OCI-M2 (cell line): ENCODE measurements around the gene PLD3.
A peak's percentile ranks its signal among the peaks of the same experiment; 100 is the strongest.
"Not testable (repeated sequence)": the region's sequence is repeated elsewhere in the genome, so short reads cannot be mapped to it uniquely, and the experiment has no call there.

Source experiments
- DNase-seq: peaks from one replicate; lab custom pipeline; 2025; ENCODE audit not compliant: unreplicated experiment; lab: John Stamatoyannopoulos, UW

Gene PLD3

GRCh38 chr19:40388481-40388880 is 40.0 kb downstream of the PLD3 start:
- no peak for DNase-seq

DNA sequence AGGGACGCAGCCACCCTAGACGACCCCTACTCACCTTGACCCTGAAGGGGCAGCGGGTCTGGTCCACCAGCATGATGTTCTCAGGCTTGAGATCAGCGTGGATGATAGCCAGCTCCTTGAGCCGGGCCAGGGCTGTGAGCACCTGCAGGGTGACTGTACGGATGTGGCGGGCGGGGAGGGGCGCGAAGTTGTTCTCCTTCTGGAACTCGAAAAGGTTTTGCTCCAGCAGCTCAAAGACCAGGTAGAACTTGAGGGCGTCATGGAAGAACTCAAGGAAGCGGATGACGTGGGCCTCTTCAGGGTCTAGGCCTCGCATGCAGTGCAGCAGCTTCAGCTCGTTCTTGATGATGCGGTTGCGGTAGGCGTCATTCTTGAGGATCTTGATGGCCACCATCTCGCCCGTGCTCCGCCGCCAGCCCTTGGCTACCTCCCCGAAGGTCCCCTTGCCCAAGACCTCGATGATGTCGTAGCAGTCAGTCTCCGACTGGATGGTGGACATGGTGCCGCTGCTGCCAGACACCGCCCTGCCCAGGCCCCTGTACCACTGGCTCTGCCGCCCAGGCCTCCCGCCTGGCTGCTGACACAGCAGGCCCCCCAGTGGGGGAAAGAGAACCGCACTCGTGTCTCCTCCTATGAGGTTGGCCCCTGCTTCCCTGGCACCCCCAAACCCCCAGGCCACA is 41.0 kb downstream of the PLD3 start:
- DNase-seq: no peak

DNA sequence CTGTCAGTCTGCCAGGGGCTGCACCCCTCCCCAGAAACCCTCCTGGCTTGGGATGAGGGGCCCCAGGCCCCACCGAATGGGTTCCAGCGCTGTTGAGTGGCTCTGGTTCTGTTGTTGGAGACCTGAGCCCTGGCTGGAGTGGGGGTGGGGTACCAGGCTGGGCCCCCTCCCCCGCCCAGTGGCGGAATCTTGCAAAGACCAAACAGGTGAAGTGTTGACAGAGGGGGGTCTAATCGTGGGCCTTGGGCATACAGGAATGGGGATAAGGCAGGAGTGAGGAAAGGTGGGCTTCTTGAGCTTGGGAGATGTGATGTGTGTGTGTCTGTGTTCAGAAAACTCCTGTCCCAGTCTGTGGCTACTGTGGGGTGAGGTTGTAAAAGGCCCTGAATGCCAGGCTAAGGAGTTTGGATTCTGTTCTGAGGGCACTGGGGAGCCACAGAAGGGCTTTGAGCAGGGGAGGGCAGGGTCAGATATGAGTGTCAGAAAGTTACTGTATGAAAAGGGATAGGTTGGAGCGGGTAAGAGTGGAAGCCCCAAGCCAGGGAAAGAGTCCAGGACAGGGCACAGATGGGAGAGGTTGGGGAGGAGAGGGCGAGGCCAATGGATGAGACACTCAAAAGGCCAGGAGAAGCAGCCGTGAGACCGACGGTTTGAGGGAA is 41.7 kb downstream of the PLD3 start, which contains the start of gene HIPK4:
TSS of gene HIPK4 (minus strand) at position 98 of the 659 bp plus-strand sequence. CDS start 279 bp downstream, outside the sequence.
- DNase-seq: no peak

GRCh38 chr19:40392123-40392522 is 43.6 kb downstream of the PLD3 start:
- no peak for DNase-seq

DNA sequence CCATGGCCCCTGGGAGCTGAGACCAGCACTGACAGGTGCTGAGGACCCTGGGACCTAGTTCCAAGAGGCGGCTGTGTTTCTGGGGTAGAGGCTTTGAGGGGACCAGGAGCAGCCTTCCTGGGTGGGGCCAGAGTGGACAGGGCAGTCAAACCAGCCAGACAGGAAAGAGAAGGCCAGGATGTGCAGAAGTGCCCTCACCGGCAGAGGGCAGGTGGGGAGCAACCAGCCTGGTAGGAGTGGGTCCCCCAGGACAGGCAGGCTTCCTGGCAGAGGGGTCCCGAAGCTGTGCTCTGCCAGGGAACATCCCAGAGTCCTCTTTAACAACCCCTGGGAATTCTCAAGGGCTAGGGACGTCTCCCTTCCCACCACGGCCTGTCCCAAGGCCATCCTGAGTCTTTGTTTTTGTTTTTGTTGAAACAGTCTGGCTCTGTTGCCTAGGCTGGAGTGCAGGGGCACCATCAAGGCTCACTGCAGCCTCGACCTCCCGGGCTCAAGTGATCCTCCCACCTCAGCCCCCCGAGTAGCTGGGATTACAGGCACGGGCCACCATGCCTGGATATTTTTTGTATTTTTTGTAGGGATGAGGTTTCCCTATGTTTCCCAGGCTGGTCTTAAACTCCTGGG is 44.5 kb downstream of the PLD3 start:
- no peak for DNase-seq

- DNase-seq: no peak
Measured at GRCh38 chr19:40393894-40394815, 45.7 kb downstream of the PLD3 start.

- DNase-seq: no peak
Measured at GRCh38 chr19:40394816-40395210, 46.3 kb downstream of the PLD3 start.

GRCh38 chr19:40395956-40396355 is 47.5 kb downstream of the PLD3 start:
- no peak for DNase-seq

DNA sequence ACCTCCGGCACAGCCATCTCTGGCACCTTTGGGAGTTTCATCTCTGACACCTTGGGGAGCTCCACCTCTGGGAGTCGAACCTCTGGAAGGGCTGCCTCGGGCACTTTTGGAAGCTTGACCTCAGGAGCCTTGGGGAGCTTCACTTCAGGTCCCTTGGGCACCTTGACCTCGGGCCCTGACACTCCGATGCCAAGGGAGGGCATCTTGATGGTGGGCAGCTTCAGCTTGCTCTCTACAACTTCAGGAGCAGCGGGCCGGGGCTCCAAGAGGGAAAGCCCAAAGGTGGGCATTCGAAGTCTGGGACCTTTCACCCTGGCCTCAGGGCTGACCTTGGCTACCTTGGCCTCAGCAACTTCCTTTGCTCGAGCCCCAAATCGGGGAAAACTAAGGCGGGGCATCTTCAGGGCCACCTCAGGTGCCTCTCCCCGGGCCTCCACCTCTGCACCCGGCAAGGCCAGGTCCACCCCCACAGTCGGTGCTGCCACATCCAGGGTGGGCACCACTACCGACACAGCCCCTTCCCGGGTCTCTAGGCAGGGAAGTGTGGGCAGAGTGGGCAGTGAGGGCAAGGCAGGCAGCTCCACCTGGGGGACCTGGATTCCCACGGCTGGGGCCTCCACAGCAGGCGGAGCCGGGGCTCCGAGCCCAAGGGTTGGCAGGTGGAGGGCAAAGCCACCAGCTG is 48.5 kb downstream of the PLD3 start:
- DNase-seq: no peak

- no peak for DNase-seq
Measured at GRCh38 chr19:40397568-40397906, 49.0 kb downstream of the PLD3 start.

GRCh38 chr19:40398417-40399131 is 50.1 kb downstream of the PLD3 start:
- no peak for DNase-seq

- no peak for DNase-seq
Measured at GRCh38 chr19:40400559-40400958, 52.1 kb downstream of the PLD3 start.

DNA sequence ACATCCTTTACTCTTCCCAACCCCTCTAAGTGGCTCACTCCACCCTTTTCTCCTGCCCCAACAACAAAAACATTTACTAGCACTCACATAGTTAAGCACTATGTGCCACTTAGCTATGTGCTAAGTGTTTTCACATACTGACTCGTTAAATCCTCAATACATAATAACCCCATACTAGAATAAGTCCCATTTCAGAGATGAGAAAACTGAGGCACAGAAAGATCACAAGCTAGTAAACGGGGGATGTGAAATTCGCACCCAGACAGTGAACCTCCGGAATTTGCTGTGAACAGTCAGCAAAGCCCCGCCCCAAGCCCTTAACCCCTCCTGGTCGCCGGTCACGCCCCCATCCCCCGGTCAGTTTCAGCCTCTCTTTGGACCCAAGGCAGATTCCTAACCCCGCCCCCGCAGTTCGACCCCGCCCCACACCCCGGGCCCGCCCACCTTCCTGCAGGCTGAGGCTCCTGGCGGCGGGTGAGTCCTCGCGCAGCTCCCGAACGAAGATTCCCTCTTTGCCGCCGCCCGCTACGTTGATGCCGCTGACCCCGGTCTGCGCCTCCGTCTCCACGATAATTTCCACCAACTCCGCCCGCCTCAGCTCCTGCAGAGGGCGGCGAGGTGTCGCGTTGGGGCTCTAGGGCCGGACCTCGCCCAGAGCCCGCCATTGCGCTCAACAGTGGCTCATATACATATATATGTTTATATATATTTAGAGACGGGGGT is 54.9 kb downstream of the PLD3 start:
- DNase-seq: peak; percentile 67

GRCh38 chr19:40407714-40408597 is 59.5 kb downstream of the PLD3 start:
- DNase-seq: no peak

- not testable (repeated sequence) for DNase-seq
Measured at GRCh38 chr19:40408598-40408925, 60.1 kb downstream of the PLD3 start.

- DNase-seq: no peak
Measured at GRCh38 chr19:40410030-40410389, 61.5 kb downstream of the PLD3 start.

DNA sequence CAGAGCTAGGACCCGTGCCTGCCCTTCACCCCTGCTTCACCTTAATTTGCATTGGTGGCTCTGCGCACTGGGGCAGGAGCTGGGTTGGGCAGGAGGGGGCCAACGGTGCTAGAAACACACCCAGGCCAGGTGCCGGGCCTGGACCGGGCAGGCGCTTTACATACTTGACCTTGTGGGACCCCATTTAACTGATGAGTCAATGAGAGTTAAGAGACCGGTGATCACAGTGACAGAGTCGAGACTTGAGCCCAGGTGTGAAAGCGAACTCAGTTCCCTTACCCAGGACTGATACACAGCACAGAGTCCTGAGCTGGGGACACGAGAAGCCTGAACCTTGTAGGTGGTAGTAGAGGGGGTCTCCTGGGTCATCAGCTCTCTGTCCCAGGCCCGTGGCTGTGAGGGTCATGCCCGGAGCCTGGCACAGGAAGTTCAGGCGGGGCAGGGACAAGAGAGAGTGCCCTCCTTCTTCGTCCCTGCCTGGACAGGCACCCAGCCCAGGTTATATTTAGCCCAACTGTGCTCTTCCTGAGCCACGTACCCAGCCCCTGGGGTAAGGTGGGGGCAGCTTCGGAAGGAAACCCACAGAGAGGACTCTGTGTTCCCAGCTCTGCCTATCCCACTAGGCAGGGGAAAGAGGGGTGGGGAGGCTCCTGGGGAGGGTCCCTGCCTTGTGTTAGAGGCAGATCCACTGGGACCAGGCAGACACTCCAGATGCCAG is 62.8 kb downstream of the PLD3 start:
- DNase-seq: no peak

GRCh38 chr19:40411958-40412499 is 63.5 kb downstream of the PLD3 start:
- DNase-seq: no peak
